Mesothelial cell of epicardium (in vitro differentiated cells): ENCODE measurements around the gene DNAJC17. TPM values are rescaled to one million over a fixed set of nuclear protein-coding genes. Genes with fewer than 3 reads are reported as not detected.

Experiments
- DNase-seq, 2 experiments: peaks; one replicate each; pipeline ENCODE4 v3.0.0; 2021; ENCODE audit warnings: low spot score in 2 of 2; ENCODE audit not compliant: unreplicated experiment in 2 of 2
- H3K27ac Mint-ChIP-seq: 2 replicates; pipeline ENCODE4 v1.8.0; 2021; ENCODE audit warnings: mixed read lengths
- H3K27me3 Mint-ChIP-seq: 2 replicates; pipeline ENCODE4 v1.8.0; 2021; ENCODE audit warnings: low read depth, mixed read lengths
- H3K36me3 Mint-ChIP-seq: 2 replicates; pipeline ENCODE4 v1.8.0; 2021; ENCODE audit warnings: mixed read lengths
- H3K4me1 Mint-ChIP-seq: 2 replicates; pipeline ENCODE4 v1.8.0; 2021; ENCODE audit warnings: mixed read lengths
- H3K4me3 Mint-ChIP-seq: 2 replicates; pipeline ENCODE4 v1.8.0; 2021; ENCODE audit warnings: mild to moderate bottlenecking, moderate library complexity, mixed read lengths
- H3K9me3 Mint-ChIP-seq: 2 replicates; pipeline ENCODE4 v1.8.0; 2021; ENCODE audit warnings: mixed read lengths
- CTCF ChIP-seq: fragments of 200-600 bp; sonication (generic); IDR thresholded peaks from one replicate; pipeline ENCODE4 v1.5.0; 2021; ENCODE audit warnings: antibody characterized with exemption; ENCODE audit not compliant: unreplicated experiment
- total RNA-seq: library from RNA; stranded (reverse); gene quantifications from 3 replicates; pipeline ENCODE4 v1.2.1, GENCODE V29; 2021

DNAJC17 gene
- total RNA-seq, 1 donor from 2014 or later, result 41.2 TPM

GRCh38 chr15:40852529-40852928, 45.3 kb upstream of the DNAJC17 start:
- Mint-ChIP-seq H3K27ac (no peak overlapping the region), H3K4me1 (peaks cover 18% of the 10 kb centered on the region), H3K27me3 (no peaks in the 10 kb centered on the region), H3K36me3 (peaks cover 19% of the 10 kb centered on the region), H3K9me3 (no peaks in the 10 kb centered on the region), H3K4me3 (no peak overlapping the region)
- DNase-seq, result no peak
- no peak for TF ChIP-seq CTCF

- H3K36me3 Mint-ChIP-seq, result peaks cover 13% of the 10 kb centered on the region
- DNase-seq, result no peak
- TF ChIP-seq CTCF, result no peak
- H3K4me1 Mint-ChIP-seq, result peaks cover 27% of the 10 kb centered on the region
- H3K27me3 Mint-ChIP-seq, result peaks cover 3% of the 10 kb centered on the region
- H3K27ac Mint-ChIP-seq, result no peak overlapping the region
- no peak overlapping the region for H3K4me3 Mint-ChIP-seq
- no peaks in the 10 kb centered on the region for H3K9me3 Mint-ChIP-seq
These were observed 43.4 kb upstream of the DNAJC17 start for GRCh38 chr15:40850576-40851112.

- peaks cover 17% of the 10 kb centered on the region for H3K27me3 Mint-ChIP-seq
- peaks cover 44% of the 10 kb centered on the region for H3K4me1 Mint-ChIP-seq
- no peaks in the 10 kb centered on the region for H3K9me3 Mint-ChIP-seq
- TF ChIP-seq CTCF, result no peak
- peak overlapping the region; percentile 98 for H3K27ac Mint-ChIP-seq
- no peak for DNase-seq
- H3K36me3 Mint-ChIP-seq, result peaks cover 13% of the 10 kb centered on the region
- peak overlapping the region; percentile 94 for H3K4me3 Mint-ChIP-seq
These were observed 40.1 kb upstream of the DNAJC17 start for GRCh38 chr15:40847223-40847961.

- no peak for TF ChIP-seq CTCF
- no peak for DNase-seq
- Mint-ChIP-seq H3K27ac (peak overlapping the region; percentile 98), H3K4me1 (peaks cover 44% of the 10 kb centered on the region), H3K36me3 (peaks cover 9% of the 10 kb centered on the region), H3K9me3 (no peaks in the 10 kb centered on the region), H3K4me3 (peak overlapping the region; percentile 94), H3K27me3 (peaks cover 17% of the 10 kb centered on the region)
These were observed 39.6 kb upstream of the DNAJC17 start for GRCh38 chr15:40846841-40847222.

- no peak for TF ChIP-seq CTCF
- no peak for DNase-seq
- Mint-ChIP-seq H3K4me1 (peaks cover 44% of the 10 kb centered on the region), H3K27me3 (peaks cover 17% of the 10 kb centered on the region), H3K36me3 (peaks cover 4% of the 10 kb centered on the region), H3K9me3 (no peaks in the 10 kb centered on the region), H3K27ac (peak overlapping the region; percentile 98), H3K4me3 (peak overlapping the region; percentile 94)
These were observed 38.4 kb upstream of the DNAJC17 start for GRCh38 chr15:40845511-40846284.
